NCI-H1417 (cell line): ENCODE results near the gene ZNF143.
"Not testable (repeated sequence)": the region's sequence is repeated elsewhere in the genome, so short reads cannot be mapped to it uniquely, and the experiment has no call there.

Source experiments
- DNase-seq, 3 experiments: peaks; one replicate each; lab custom pipeline; 2025; lab: John Stamatoyannopoulos, UW

The ZNF143 gene

GRCh38 chr11:9498457-9499078, 37.8 kb downstream of the ZNF143 start:
- DNase-seq = no peak

GRCh38 chr11:9506489-9507276, 45.9 kb downstream of the ZNF143 start:
- peak; percentile 59 to 85 (median 83) for DNase-seq

- DNase-seq = no peak
Observed at GRCh38 chr11:9507277-9507580, 46.4 kb downstream of the ZNF143 start.

GRCh38 chr11:9509041-9509440, 48.2 kb downstream of the ZNF143 start:
- no peak for DNase-seq

- no peak for DNase-seq
Observed at GRCh38 chr11:9512370-9513019, 51.7 kb downstream of the ZNF143 start.

- DNase-seq = not testable (repeated sequence)
Observed at GRCh38 chr11:9514576-9514975, 53.8 kb downstream of the ZNF143 start.

- DNase-seq = peak in 2 of 3 experiments; percentile 49 to 70
Observed at GRCh38 chr11:9516113-9516512, 55.3 kb downstream of the ZNF143 start.

GRCh38 chr11:9518835-9519410, 58.1 kb downstream of the ZNF143 start:
- DNase-seq = no peak

GRCh38 chr11:9524001-9524400, 63.2 kb downstream of the ZNF143 start:
- no peak for DNase-seq

GRCh38 chr11:9525116-9525515, 64.3 kb downstream of the ZNF143 start:
- DNase-seq = peak in 2 of 3 experiments; percentile 4 to 53

- DNase-seq = no peak
Observed at GRCh38 chr11:9527481-9528135, 66.8 kb downstream of the ZNF143 start.

- no peak for DNase-seq
Observed at GRCh38 chr11:9528136-9528501, 67.3 kb downstream of the ZNF143 start.

GRCh38 chr11:9528573-9529333, 67.9 kb downstream of the ZNF143 start:
- no peak for DNase-seq

GRCh38 chr11:9529334-9529650, 68.5 kb downstream of the ZNF143 start:
- no peak for DNase-seq

- DNase-seq = no peak
Observed at GRCh38 chr11:9530020-9530621, 69.3 kb downstream of the ZNF143 start.

- no peak for DNase-seq
Observed at GRCh38 chr11:9530901-9531625, 70.3 kb downstream of the ZNF143 start.

GRCh38 chr11:9533058-9533457, 72.2 kb downstream of the ZNF143 start:
- no peak for DNase-seq

- DNase-seq = no peak
Observed at GRCh38 chr11:9533736-9534473, 73.1 kb downstream of the ZNF143 start.

- peak in 2 of 3 experiments; percentile 8 to 73 for DNase-seq
Observed at GRCh38 chr11:9535189-9535781, 74.5 kb downstream of the ZNF143 start.

GRCh38 chr11:9538548-9538947, 77.7 kb downstream of the ZNF143 start:
- no peak for DNase-seq
